ENCODE measurements around the gene AVPI1.

DNA sequence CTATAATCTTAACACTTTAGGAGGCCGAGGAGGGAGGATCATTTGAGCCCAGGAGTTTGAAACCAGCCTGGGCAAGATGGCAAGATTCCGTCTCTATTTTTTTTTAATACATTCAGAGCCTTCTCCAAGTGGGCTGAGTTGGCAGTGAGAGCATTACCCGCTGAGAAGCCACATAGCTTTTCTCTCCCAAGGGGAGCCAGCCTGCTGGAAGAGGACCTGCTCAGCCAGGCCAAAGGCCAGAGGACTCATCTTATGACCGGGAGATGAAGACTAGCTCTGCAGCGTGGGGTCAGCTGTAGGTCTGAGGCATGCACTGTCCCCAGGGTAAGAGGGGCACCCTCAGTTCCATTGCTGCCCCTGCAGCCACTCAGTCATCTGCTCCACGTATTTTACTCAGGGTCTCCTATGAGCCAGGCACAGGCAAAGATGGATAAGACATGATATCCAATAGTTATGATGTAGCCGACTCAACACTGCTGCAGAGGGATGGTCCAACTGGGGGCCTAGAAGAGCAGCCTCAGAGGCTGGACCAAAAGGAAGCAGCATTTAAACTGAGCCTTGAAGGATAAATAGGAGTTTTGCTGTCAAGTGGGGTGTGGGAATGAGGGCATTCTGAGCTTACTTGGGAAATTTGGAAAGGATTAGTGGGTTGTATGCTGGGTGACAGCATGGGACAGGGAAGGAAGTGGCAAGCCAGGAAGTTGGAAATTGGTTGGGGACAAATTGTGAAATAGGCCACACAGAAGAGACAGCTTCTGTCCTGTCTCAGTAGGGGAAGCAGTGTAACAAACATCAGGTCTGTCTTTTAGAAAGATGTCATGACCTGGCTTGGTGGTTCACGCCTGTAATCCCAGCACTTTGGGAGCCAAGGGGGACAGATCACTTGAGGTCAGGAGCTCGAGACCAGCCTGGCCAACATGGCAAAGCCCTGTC lies 24.9 kb upstream of the AVPI1 start:
- TF ChIP-seq, protein P1, sequence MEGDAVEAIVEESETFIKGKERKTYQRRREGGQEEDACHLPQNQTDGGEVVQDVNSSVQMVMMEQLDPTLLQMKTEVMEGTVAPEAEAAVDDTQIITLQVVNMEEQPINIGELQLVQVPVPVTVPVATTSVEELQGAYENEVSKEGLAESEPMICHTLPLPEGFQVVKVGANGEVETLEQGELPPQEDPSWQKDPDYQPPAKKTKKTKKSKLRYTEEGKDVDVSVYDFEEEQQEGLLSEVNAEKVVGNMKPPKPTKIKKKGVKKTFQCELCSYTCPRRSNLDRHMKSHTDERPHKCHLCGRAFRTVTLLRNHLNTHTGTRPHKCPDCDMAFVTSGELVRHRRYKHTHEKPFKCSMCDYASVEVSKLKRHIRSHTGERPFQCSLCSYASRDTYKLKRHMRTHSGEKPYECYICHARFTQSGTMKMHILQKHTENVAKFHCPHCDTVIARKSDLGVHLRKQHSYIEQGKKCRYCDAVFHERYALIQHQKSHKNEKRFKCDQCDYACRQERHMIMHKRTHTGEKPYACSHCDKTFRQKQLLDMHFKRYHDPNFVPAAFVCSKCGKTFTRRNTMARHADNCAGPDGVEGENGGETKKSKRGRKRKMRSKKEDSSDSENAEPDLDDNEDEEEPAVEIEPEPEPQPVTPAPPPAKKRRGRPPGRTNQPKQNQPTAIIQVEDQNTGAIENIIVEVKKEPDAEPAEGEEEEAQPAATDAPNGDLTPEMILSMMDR (IDR thresholded peaks at IDR 0.05) = no peak
- TF ChIP-seq POLR2A (IDR thresholded peaks at IDR 0.05) = no peak
- no peak for TF ChIP-seq POLR2AphosphoS5 (IDR thresholded peaks at IDR 0.05; ENCODE audit: insufficient read depth in 1 of 2, low read depth in 1 of 2)
